Neuronal stem cell (in vitro differentiated cells): ENCODE measurements around the gene MATR3. TPM values are rescaled to one million over a fixed set of nuclear protein-coding genes. Genes with fewer than 3 reads are reported as not detected.

ENCODE experiments used
- small RNA-seq: library from polyadenylated mRNA; stranded (forward); fragments of <200 nt; extraction: miRNeasy Mini kit (QIAGEN cat#:217004); gene quantifications from one replicate; pipeline ENCODE3, GENCODE V24; 2013; ENCODE audit not compliant: insufficient read depth

The MATR3 gene

Small RNA genes lying within 50 kb of the gene (small RNA-seq; reads per million reads assigned to genes)
- not detected for gene RNA5SP195
- gene SNORA74A = 440 reads per million, percentile 98 among the genes with 10 or more reads in this experiment
- 42.2 reads per million, percentile 91 among the genes with 10 or more reads in this experiment for gene SNORA74D
